HG02763 (cell line): ENCODE data around the gene PIGM.

Experiments used
- ATAC-seq: cut with Tn5 transposase; IDR thresholded peaks from one replicate; pipeline ENCODE4 v1.9.1; 2021; ENCODE audit warnings: mild to moderate bottlenecking, moderate library complexity; ENCODE audit not compliant: unreplicated experiment

Gene PIGM

GRCh38 chr1:160024195-160024905 lies 7.4 kb downstream of the PIGM start:
- ATAC-seq, result no peak

GRCh38 chr1:160022330-160023310 lies 9.2 kb downstream of the PIGM start:
- ATAC-seq, result no peak

- ATAC-seq, result no peak
These were observed 10.3 kb downstream of the PIGM start for GRCh38 chr1:160021376-160022074.

- no peak for ATAC-seq
These were observed 11.6 kb downstream of the PIGM start for GRCh38 chr1:160020196-160020595.

- ATAC-seq, result no peak
These were observed 12.9 kb downstream of the PIGM start for GRCh38 chr1:160018900-160019299.

- no peak for ATAC-seq
These were observed 13.4 kb downstream of the PIGM start for GRCh38 chr1:160018347-160018746.

GRCh38 chr1:160017592-160017991 lies 14.2 kb downstream of the PIGM start:
- ATAC-seq, result no peak

- ATAC-seq, result no peak
These were observed 20.0 kb downstream of the PIGM start for GRCh38 chr1:160011781-160012180.

- no peak for ATAC-seq
These were observed 22.0 kb downstream of the PIGM start for GRCh38 chr1:160009801-160010200.

GRCh38 chr1:160009081-160009480 lies 22.7 kb downstream of the PIGM start:
- ATAC-seq, result no peak

- ATAC-seq, result no peak
These were observed 24.1 kb downstream of the PIGM start for GRCh38 chr1:160007577-160008200.

GRCh38 chr1:160006312-160006940 lies 25.4 kb downstream of the PIGM start:
- ATAC-seq, result no peak

GRCh38 chr1:160005070-160005469 lies 26.7 kb downstream of the PIGM start:
- ATAC-seq, result no peak

- no peak for ATAC-seq
These were observed 27.4 kb downstream of the PIGM start for GRCh38 chr1:160004425-160004824.

- ATAC-seq, result no peak
These were observed 27.8 kb downstream of the PIGM start for GRCh38 chr1:160004001-160004400.

GRCh38 chr1:160001440-160001839 lies 30.4 kb downstream of the PIGM start:
- ATAC-seq, result no peak

GRCh38 chr1:159999204-159999603 lies 32.6 kb downstream of the PIGM start:
- no peak for ATAC-seq

- ATAC-seq, result no peak
These were observed 35.1 kb downstream of the PIGM start for GRCh38 chr1:159996653-159997052.

- no peak for ATAC-seq
These were observed 36.9 kb downstream of the PIGM start for GRCh38 chr1:159994896-159995295.

- no peak for ATAC-seq
These were observed 37.9 kb downstream of the PIGM start for GRCh38 chr1:159993911-159994310.
